HepG2 (cell line): ENCODE results near the gene NOXO1. TPM values are rescaled to one million over a fixed set of nuclear protein-coding genes. Genes with fewer than 3 reads are reported as not detected.

Experiments used
- BRD4 ChIP-seq: sonication (generic); formaldehyde crosslinking; IDR thresholded peaks from 2 replicates; pipeline ENCODE4 v1.4.0; 2020; ENCODE audit warnings: missing genetic modification reagents
- CREM ChIP-seq, 2 experiments: sonication (generic) in 1 of 2; formaldehyde crosslinking in 1 of 2; IDR thresholded peaks; 2 replicates each; pipeline versions ENCODE4 v1.4.0 to v1.6.1; 2016 to 2020; ENCODE audit warnings: antibody characterized with exemption in 1 of 2, mild to moderate bottlenecking in 1 of 2, missing genetic modification reagents in 1 of 2
- ESRRA ChIP-seq: sonication (generic); formaldehyde crosslinking; IDR thresholded peaks from 2 replicates; pipeline ENCODE4 v1.5.1; 2020; ENCODE audit warnings: mild to moderate bottlenecking, low read depth, missing genetic modification reagents
- KDM5B ChIP-seq: sonication (generic); formaldehyde crosslinking; IDR thresholded peaks from 2 replicates; pipeline ENCODE4 v1.4.0; 2020; ENCODE audit warnings: missing genetic modification reagents, mild to moderate bottlenecking, borderline replicate concordance
- REPIN1 ChIP-seq: sonication (generic); formaldehyde crosslinking; IDR thresholded peaks from 2 replicates; pipeline ENCODE4 v1.8.0; 2022; ENCODE audit warnings: missing genetic modification reagents, low read depth, mild to moderate bottlenecking, borderline replicate concordance
- SIX1 ChIP-seq: sonication (generic); formaldehyde crosslinking; IDR thresholded peaks from 2 replicates; pipeline ENCODE4 v1.4.0; 2020; ENCODE audit warnings: missing genetic modification reagents, borderline replicate concordance
- ZNF224 ChIP-seq: sonication (generic); formaldehyde crosslinking; IDR thresholded peaks from 2 replicates; pipeline ENCODE4 v1.5.0; 2020; ENCODE audit warnings: mild to moderate bottlenecking, missing genetic modification reagents
- ZNF333 ChIP-seq: sonication (generic); formaldehyde crosslinking; IDR thresholded peaks from 2 replicates; pipeline ENCODE4 v1.4.0; 2020; ENCODE audit warnings: mild to moderate bottlenecking, missing genetic modification reagents, borderline replicate concordance
- ZNF335 ChIP-seq: sonication (generic); formaldehyde crosslinking; IDR thresholded peaks from 2 replicates; pipeline ENCODE4 v1.4.0; 2020; ENCODE audit warnings: missing genetic modification reagents
- polyA plus RNA-seq, 8 experiments: library from polyadenylated mRNA; depleted of rRNA in 3 of 8; stranded (reverse) in 7 of 8; unstranded in 1 of 8; fragments of >200 nt; fragmentation: Illumina TruSeq in 4 of 8; extraction: Trizol in 4 of 8; gene quantifications; 2 replicates each; pipeline versions ENCODE4 v1.2.1 to v1.2.3, GENCODE V29; 2011 to 2016; ENCODE audit warnings: low read depth in 4 of 8, missing spikeins in 1 of 8, mixed read lengths in 1 of 8; ENCODE audit not compliant: insufficient read depth in 1 of 8
- total RNA-seq, 5 experiments: library from RNA; depleted of rRNA; stranded (reverse); fragments of >200 nt; fragmentation: Illumina TruSeq; extraction: Trizol; gene quantifications; 2 replicates each; pipeline ENCODE4 v1.2.3, GENCODE V29; 2016; ENCODE audit warnings: low read depth in 1 of 5
- TF ChIP-seq, protein P1 (sequence below): sonication (generic); formaldehyde crosslinking; IDR thresholded peaks from 2 replicates; pipeline ENCODE4 v1.5.0; 2020; ENCODE audit warnings: mild to moderate bottlenecking, missing genetic modification reagents, borderline replicate concordance
- TF ChIP-seq, protein P2 (sequence below): sonication (generic); formaldehyde crosslinking; conservative IDR thresholded peaks from 2 replicates; pipeline ENCODE4 v1.4.0; 2020; ENCODE audit warnings: missing genetic modification reagents
- TF ChIP-seq, protein P3 (sequence below): IDR thresholded peaks from 2 replicates; pipeline ENCODE4 v1.4.0; 2020; ENCODE audit warnings: mild to moderate bottlenecking, missing genetic modification reagents
- TF ChIP-seq, protein P4 (sequence below): sonication (generic); formaldehyde crosslinking; IDR thresholded peaks from 2 replicates; pipeline ENCODE4 v1.9.0; 2021; ENCODE audit warnings: missing genetic modification reagents, borderline replicate concordance
- TF ChIP-seq, protein P5 (sequence below): conservative IDR thresholded peaks from 2 replicates; pipeline ENCODE4 v1.6.1; 2018; ENCODE audit warnings: missing genetic modification reagents

NOXO1 gene
- total and polyA plus RNA-seq, 2 of the 13 experiments (the other 11 are each of a cell fraction or from before 2014, with no cell fraction given): 0.69 to 1.4 TPM

DNA sequence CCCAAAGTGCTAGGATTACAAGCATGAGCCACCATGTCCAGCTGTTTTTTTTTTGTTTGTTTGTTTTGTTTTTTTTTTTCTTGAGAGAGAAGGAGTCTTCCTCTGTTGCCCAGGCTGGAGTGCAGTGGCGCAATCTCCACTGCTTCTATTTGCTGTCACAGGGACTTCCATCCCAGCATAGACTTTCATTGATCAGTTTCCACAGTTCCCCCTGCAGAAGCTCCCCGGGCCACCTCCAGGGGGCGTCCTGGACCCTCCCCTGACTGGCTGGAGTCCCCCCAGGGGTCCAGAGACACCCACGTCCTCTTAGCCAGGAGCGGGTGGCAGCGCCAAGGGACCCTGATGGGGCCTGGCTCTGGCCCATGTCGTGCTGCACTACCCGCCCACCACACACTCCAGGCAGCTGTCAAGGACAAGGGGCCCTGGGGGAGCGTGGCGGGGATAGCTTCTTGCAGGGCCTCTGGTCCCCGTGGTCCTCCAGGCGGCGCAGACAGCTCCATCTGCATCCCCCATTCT lies 35.2 kb upstream of the NOXO1 start (continued):
- TF ChIP-seq, protein P1, sequence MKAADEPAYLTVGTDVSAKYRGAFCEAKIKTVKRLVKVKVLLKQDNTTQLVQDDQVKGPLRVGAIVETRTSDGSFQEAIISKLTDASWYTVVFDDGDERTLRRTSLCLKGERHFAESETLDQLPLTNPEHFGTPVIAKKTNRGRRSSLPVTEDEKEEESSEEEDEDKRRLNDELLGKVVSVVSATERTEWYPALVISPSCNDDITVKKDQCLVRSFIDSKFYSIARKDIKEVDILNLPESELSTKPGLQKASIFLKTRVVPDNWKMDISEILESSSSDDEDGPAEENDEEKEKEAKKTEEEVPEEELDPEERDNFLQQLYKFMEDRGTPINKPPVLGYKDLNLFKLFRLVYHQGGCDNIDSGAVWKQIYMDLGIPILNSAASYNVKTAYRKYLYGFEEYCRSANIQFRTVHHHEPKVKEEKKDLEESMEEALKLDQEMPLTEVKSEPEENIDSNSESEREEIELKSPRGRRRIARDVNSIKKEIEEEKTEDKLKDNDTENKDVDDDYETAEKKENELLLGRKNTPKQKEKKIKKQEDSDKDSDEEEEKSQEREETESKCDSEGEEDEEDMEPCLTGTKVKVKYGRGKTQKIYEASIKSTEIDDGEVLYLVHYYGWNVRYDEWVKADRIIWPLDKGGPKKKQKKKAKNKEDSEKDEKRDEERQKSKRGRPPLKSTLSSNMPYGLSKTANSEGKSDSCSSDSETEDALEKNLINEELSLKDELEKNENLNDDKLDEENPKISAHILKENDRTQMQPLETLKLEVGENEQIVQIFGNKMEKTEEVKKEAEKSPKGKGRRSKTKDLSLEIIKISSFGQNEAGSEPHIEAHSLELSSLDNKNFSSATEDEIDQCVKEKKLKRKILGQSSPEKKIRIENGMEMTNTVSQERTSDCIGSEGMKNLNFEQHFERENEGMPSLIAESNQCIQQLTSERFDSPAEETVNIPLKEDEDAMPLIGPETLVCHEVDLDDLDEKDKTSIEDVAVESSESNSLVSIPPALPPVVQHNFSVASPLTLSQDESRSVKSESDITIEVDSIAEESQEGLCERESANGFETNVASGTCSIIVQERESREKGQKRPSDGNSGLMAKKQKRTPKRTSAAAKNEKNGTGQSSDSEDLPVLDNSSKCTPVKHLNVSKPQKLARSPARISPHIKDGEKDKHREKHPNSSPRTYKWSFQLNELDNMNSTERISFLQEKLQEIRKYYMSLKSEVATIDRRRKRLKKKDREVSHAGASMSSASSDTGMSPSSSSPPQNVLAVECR (CRISPR knock-in tag): peak; percentile 20; the same call in 1 of the 2 replicates
- TF ChIP-seq REPIN1 (CRISPR knock-in tag) (no peak), ESRRA (CRISPR knock-in tag) (no peak), CREM (IDR thresholded peaks at IDR 0.05) (no peak), CREM (CRISPR knock-in tag; IDR thresholded peaks at IDR 0.05) (no peak), BRD4 (CRISPR knock-in tag) (no peak), SIX1 (CRISPR knock-in tag) (no peak), ZNF333 (CRISPR knock-in tag) (no peak), KDM5B (no peak), ZNF335 (CRISPR knock-in tag) (no peak), ZNF224 (CRISPR knock-in tag) (no peak)
- TF ChIP-seq, protein P2, sequence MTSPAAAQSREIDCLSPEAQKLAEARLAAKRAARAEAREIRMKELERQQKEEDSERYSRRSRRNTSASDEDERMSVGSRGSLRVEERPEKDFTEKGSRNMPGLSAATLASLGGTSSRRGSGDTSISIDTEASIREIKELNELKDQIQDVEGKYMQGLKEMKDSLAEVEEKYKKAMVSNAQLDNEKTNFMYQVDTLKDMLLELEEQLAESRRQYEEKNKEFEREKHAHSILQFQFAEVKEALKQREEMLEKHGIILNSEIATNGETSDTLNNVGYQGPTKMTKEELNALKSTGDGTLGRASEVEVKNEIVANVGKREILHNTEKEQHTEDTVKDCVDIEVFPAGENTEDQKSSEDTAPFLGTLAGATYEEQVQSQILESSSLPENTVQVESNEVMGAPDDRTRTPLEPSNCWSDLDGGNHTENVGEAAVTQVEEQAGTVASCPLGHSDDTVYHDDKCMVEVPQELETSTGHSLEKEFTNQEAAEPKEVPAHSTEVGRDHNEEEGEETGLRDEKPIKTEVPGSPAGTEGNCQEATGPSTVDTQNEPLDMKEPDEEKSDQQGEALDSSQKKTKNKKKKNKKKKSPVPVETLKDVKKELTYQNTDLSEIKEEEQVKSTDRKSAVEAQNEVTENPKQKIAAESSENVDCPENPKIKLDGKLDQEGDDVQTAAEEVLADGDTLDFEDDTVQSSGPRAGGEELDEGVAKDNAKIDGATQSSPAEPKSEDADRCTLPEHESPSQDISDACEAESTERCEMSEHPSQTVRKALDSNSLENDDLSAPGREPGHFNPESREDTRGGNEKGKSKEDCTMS (CRISPR knock-in tag): no peak
- TF ChIP-seq, protein P3, sequence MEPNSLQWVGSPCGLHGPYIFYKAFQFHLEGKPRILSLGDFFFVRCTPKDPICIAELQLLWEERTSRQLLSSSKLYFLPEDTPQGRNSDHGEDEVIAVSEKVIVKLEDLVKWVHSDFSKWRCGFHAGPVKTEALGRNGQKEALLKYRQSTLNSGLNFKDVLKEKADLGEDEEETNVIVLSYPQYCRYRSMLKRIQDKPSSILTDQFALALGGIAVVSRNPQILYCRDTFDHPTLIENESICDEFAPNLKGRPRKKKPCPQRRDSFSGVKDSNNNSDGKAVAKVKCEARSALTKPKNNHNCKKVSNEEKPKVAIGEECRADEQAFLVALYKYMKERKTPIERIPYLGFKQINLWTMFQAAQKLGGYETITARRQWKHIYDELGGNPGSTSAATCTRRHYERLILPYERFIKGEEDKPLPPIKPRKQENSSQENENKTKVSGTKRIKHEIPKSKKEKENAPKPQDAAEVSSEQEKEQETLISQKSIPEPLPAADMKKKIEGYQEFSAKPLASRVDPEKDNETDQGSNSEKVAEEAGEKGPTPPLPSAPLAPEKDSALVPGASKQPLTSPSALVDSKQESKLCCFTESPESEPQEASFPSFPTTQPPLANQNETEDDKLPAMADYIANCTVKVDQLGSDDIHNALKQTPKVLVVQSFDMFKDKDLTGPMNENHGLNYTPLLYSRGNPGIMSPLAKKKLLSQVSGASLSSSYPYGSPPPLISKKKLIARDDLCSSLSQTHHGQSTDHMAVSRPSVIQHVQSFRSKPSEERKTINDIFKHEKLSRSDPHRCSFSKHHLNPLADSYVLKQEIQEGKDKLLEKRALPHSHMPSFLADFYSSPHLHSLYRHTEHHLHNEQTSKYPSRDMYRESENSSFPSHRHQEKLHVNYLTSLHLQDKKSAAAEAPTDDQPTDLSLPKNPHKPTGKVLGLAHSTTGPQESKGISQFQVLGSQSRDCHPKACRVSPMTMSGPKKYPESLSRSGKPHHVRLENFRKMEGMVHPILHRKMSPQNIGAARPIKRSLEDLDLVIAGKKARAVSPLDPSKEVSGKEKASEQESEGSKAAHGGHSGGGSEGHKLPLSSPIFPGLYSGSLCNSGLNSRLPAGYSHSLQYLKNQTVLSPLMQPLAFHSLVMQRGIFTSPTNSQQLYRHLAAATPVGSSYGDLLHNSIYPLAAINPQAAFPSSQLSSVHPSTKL (CRISPR knock-in tag): peak; percentile 42
- TF ChIP-seq, protein P4, sequence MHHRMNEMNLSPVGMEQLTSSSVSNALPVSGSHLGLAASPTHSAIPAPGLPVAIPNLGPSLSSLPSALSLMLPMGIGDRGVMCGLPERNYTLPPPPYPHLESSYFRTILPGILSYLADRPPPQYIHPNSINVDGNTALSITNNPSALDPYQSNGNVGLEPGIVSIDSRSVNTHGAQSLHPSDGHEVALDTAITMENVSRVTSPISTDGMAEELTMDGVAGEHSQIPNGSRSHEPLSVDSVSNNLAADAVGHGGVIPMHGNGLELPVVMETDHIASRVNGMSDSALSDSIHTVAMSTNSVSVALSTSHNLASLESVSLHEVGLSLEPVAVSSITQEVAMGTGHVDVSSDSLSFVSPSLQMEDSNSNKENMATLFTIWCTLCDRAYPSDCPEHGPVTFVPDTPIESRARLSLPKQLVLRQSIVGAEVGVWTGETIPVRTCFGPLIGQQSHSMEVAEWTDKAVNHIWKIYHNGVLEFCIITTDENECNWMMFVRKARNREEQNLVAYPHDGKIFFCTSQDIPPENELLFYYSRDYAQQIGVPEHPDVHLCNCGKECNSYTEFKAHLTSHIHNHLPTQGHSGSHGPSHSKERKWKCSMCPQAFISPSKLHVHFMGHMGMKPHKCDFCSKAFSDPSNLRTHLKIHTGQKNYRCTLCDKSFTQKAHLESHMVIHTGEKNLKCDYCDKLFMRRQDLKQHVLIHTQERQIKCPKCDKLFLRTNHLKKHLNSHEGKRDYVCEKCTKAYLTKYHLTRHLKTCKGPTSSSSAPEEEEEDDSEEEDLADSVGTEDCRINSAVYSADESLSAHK: no peak
- TF ChIP-seq, protein P5, sequence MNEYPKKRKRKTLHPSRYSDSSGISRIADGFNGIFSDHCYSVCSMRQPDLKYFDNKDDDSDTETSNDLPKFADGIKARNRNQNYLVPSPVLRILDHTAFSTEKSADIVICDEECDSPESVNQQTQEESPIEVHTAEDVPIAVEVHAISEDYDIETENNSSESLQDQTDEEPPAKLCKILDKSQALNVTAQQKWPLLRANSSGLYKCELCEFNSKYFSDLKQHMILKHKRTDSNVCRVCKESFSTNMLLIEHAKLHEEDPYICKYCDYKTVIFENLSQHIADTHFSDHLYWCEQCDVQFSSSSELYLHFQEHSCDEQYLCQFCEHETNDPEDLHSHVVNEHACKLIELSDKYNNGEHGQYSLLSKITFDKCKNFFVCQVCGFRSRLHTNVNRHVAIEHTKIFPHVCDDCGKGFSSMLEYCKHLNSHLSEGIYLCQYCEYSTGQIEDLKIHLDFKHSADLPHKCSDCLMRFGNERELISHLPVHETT (CRISPR knock-in tag): no peak
